H1 (cell line): Measurements from ENCODE around the gene TMEM108.

Experiments
- CTCF ChIP-seq, 3 experiments: IDR thresholded peaks; 1 replicate in 2 of 3; 2 replicates in 1 of 3; pipeline versions ENCODE4 v1.5.1 to v1.6.1; 2011; ENCODE audit warnings: low read length in 3 of 3, mild to moderate bottlenecking in 3 of 3, inconsistent platforms in 2 of 3, low read depth in 1 of 3, moderate library complexity in 1 of 3; ENCODE audit not compliant: insufficient read depth in 1 of 3; ENCODE audit errors: control extremely low read depth in 1 of 3
- EP300 ChIP-seq, 2 experiments: IDR thresholded peaks; 1 replicate in 1 of 2; 2 replicates in 1 of 2; pipeline ENCODE4 v1.6.1; 2011 to 2012; ENCODE audit warnings: low read depth in 2 of 2, low read length in 2 of 2, mild to moderate bottlenecking in 2 of 2, borderline replicate concordance in 1 of 2, inconsistent platforms in 1 of 2, moderate library complexity in 1 of 2
- TAF1 ChIP-seq: IDR thresholded peaks from 2 replicates; pipeline ENCODE4 v1.6.1; 2011; ENCODE audit warnings: mild to moderate bottlenecking, low read depth, low read length

- TF ChIP-seq CTCF (IDR thresholded peaks at IDR 0.05; ENCODE audit: control extremely low read depth in 1 of 3, insufficient read depth in 1 of 3, low read depth in 1 of 3, low read length in 3 of 3) (no peak), TAF1 (peak; percentile 28; the same call in 1 of the 2 replicates), EP300 (IDR thresholded peaks at IDR 0.05; ENCODE audit: borderline replicate concordance in 1 of 2, low read depth in 2 of 2, low read length in 2 of 2) (no peak)
Measured at GRCh38 chr3:133206921-133207320, 168.7 kb downstream of the TMEM108 start.
